H9 (cell line): Measurements from ENCODE around the gene PRSS56. TPM values are rescaled to one million over a fixed set of nuclear protein-coding genes. Genes with fewer than 3 reads are reported as not detected.

Experiments used
- DNase-seq: peaks from one replicate; pipeline ENCODE4 v3.0.0-alpha.2; 2017
- H2AFZ ChIP-seq: one replicate; pipeline ENCODE4 v1.6.1; 2013; ENCODE audit warnings: mild to moderate bottlenecking, low read length, control low read depth, moderate library complexity
- H2AK5ac ChIP-seq: 2 replicates; pipeline ENCODE4 v1.6.1; 2013; ENCODE audit warnings: low read length, control low read depth, mixed read lengths; ENCODE audit not compliant: insufficient read length
- H2BK120ac ChIP-seq: one replicate; pipeline ENCODE4 v1.6.1; 2013; ENCODE audit warnings: low read depth, mild to moderate bottlenecking, low read length, control low read depth, inconsistent platforms; ENCODE audit not compliant: poor library complexity, severe bottlenecking
- H2BK12ac ChIP-seq: 2 replicates; pipeline ENCODE4 v1.6.1; 2013; ENCODE audit warnings: low read length, control low read depth, mixed read lengths, low read depth; ENCODE audit not compliant: insufficient read length
- H2BK15ac ChIP-seq: 2 replicates; pipeline ENCODE4 v1.6.1; 2013; ENCODE audit warnings: low read depth, low read length, control low read depth
- H2BK20ac ChIP-seq: one replicate; pipeline ENCODE4 v1.6.1; 2013; ENCODE audit warnings: low read depth, mild to moderate bottlenecking, low read length, control low read depth, inconsistent platforms; ENCODE audit not compliant: poor library complexity, severe bottlenecking
- H2BK5ac ChIP-seq: 2 replicates; pipeline ENCODE4 v1.6.1; 2013; ENCODE audit warnings: low read length, control low read depth, mixed read lengths; ENCODE audit not compliant: insufficient read length
- H3K14ac ChIP-seq: 2 replicates; pipeline ENCODE4 v1.6.1; 2013; ENCODE audit warnings: low read length, control low read depth; ENCODE audit not compliant: insufficient read depth
- H3K18ac ChIP-seq: 2 replicates; pipeline ENCODE4 v1.6.1; 2013; ENCODE audit warnings: low read depth, mild to moderate bottlenecking, mixed read lengths, low read length, control low read depth; ENCODE audit not compliant: insufficient read length
- H3K23ac ChIP-seq: 2 replicates; pipeline ENCODE4 v1.6.1; 2013; ENCODE audit warnings: low read length, control low read depth, mixed read lengths, low read depth; ENCODE audit not compliant: insufficient read length
- H3K23me2 ChIP-seq: 2 replicates; pipeline ENCODE4 v1.6.1; 2013; ENCODE audit warnings: low read depth, mild to moderate bottlenecking, mixed read lengths, low read length, control low read depth; ENCODE audit not compliant: insufficient read length, poor library complexity, severe bottlenecking
- H3K27ac ChIP-seq: 2 replicates; pipeline ENCODE4 v1.5.1; 2013; ENCODE audit warnings: low read length, control low read depth, mixed read lengths, low read depth; ENCODE audit not compliant: insufficient read length
- H3K27me3 ChIP-seq: 2 replicates; pipeline ENCODE4 v1.6.1; 2013; ENCODE audit warnings: low read length, control low read depth, inconsistent platforms; ENCODE audit not compliant: insufficient read depth
- H3K4ac ChIP-seq: 2 replicates; pipeline ENCODE4 v1.6.1; 2013; ENCODE audit warnings: low read depth, mild to moderate bottlenecking, control low read depth, inconsistent platforms, low read length, moderate library complexity
- H3K4me1 ChIP-seq: 2 replicates; pipeline ENCODE4 v1.6.1; 2013; ENCODE audit warnings: low read length, control low read depth, inconsistent platforms; ENCODE audit not compliant: insufficient read depth
- H3K4me2 ChIP-seq: 2 replicates; pipeline ENCODE4 v1.6.1; 2013; ENCODE audit warnings: low read length, control low read depth, mixed read lengths; ENCODE audit not compliant: insufficient read length, insufficient read depth
- H3K56ac ChIP-seq: 2 replicates; pipeline ENCODE4 v1.6.1; 2013; ENCODE audit warnings: low read depth, mild to moderate bottlenecking, mixed read lengths, low read length, control low read depth; ENCODE audit not compliant: insufficient read length
- H3K79me1 ChIP-seq: 2 replicates; pipeline ENCODE4 v1.6.1; 2013; ENCODE audit warnings: low read depth, mild to moderate bottlenecking, moderate library complexity, low read length, control low read depth, inconsistent platforms; ENCODE audit not compliant: insufficient read depth, poor library complexity, severe bottlenecking
- H3K79me2 ChIP-seq: 2 replicates; pipeline ENCODE4 v1.6.1; 2013; ENCODE audit warnings: low read length, control low read depth, inconsistent platforms; ENCODE audit not compliant: insufficient read depth
- H3K9ac ChIP-seq: 2 replicates; pipeline ENCODE4 v1.6.1; 2013; ENCODE audit warnings: low read length, control low read depth, mixed read lengths; ENCODE audit not compliant: insufficient read length; ENCODE audit errors: extremely low read depth
- H3K9me3 ChIP-seq: one replicate; pipeline ENCODE4 v1.6.1; 2013; ENCODE audit warnings: low read depth, low read length, inconsistent platforms; ENCODE audit not compliant: control insufficient read depth
- H3T11ph ChIP-seq: one replicate; pipeline ENCODE4 v1.6.1; 2013; ENCODE audit warnings: mild to moderate bottlenecking, low read length, control low read depth, inconsistent platforms
- H4K20me1 ChIP-seq: one replicate; pipeline ENCODE4 v1.6.1; 2013; ENCODE audit not compliant: control insufficient read depth, insufficient read length, insufficient read depth
- H4K5ac ChIP-seq: 2 replicates; pipeline ENCODE4 v1.6.1; 2013; ENCODE audit warnings: low read depth, mild to moderate bottlenecking, mixed read lengths, low read length, control low read depth; ENCODE audit not compliant: insufficient read length
- H4K8ac ChIP-seq: replicated peaks from 2 replicates; pipeline ENCODE4 v1.6.1; 2013; ENCODE audit warnings: low read length, control low read depth, mixed read lengths, low read depth; ENCODE audit not compliant: insufficient read length
- H4K91ac ChIP-seq: 2 replicates; pipeline ENCODE4 v1.6.1; 2013; ENCODE audit warnings: low read depth, mild to moderate bottlenecking, moderate library complexity, mixed read lengths, low read length, control low read depth; ENCODE audit not compliant: insufficient read length
- H3K27ac Mint-ChIP-seq, 3 experiments: 2 replicates in 2 of 3; 3 replicates in 1 of 3; pipeline ENCODE4 v1.8.0; 2020 to 2021; ENCODE audit warnings: mixed read lengths in 3 of 3, mild to moderate bottlenecking in 1 of 3, moderate library complexity in 1 of 3
- H3K27me3 Mint-ChIP-seq: 2 replicates; pipeline ENCODE4 v1.8.0; 2021; ENCODE audit warnings: low read depth, mild to moderate bottlenecking, moderate library complexity, mixed read lengths
- H3K36me3 Mint-ChIP-seq, 3 experiments: 2 replicates in 2 of 3; 3 replicates in 1 of 3; pipeline ENCODE4 v1.8.0; 2020 to 2021; ENCODE audit warnings: low read depth in 3 of 3, mixed read lengths in 3 of 3; ENCODE audit not compliant: insufficient read depth in 1 of 3
- H3K4me1 Mint-ChIP-seq, 2 experiments: 2 replicates each; pipeline ENCODE4 v1.8.0; 2020; ENCODE audit warnings: mixed read lengths in 2 of 2
- H3K4me3 Mint-ChIP-seq, 2 experiments: 2 replicates in 1 of 2; 3 replicates in 1 of 2; pipeline ENCODE4 v1.8.0; 2020 to 2021; ENCODE audit warnings: mild to moderate bottlenecking in 2 of 2, mixed read lengths in 2 of 2, moderate library complexity in 1 of 2
- H3K9me3 Mint-ChIP-seq, 2 experiments: 2 replicates in 1 of 2; 3 replicates in 1 of 2; pipeline ENCODE4 v1.8.0; 2020; ENCODE audit warnings: mild to moderate bottlenecking in 2 of 2, mixed read lengths in 2 of 2, moderate library complexity in 1 of 2
- WGBS: extraction: QIAGEN DNeasy Blood & Tissue Kit; methylation state at CpG from one replicate; pipeline ENCODE4 v1.1.7; 2013; ENCODE audit warnings: missing lambda C conversion rate, low lambda C conversion rate, mixed read lengths; ENCODE audit not compliant: insufficient read length; ENCODE audit errors: extremely low coverage; 5-methylcytosine and 5-hydroxymethylcytosine counted together
- total RNA-seq: library from RNA; stranded (reverse); gene quantifications from 2 replicates; pipeline ENCODE4 v1.2.1, GENCODE V29; 2021
- TF ChIP-seq, protein P1 (sequence below): fragments of 200-600 bp; sonication (generic); conservative IDR thresholded peaks from 3 replicates; pipeline ENCODE4 v1.8.0; 2021; ENCODE audit warnings: antibody characterized with exemption, mild to moderate bottlenecking

PRSS56 gene
- total RNA-seq, 1 experiment from 2014 or later: not detected

DNA sequence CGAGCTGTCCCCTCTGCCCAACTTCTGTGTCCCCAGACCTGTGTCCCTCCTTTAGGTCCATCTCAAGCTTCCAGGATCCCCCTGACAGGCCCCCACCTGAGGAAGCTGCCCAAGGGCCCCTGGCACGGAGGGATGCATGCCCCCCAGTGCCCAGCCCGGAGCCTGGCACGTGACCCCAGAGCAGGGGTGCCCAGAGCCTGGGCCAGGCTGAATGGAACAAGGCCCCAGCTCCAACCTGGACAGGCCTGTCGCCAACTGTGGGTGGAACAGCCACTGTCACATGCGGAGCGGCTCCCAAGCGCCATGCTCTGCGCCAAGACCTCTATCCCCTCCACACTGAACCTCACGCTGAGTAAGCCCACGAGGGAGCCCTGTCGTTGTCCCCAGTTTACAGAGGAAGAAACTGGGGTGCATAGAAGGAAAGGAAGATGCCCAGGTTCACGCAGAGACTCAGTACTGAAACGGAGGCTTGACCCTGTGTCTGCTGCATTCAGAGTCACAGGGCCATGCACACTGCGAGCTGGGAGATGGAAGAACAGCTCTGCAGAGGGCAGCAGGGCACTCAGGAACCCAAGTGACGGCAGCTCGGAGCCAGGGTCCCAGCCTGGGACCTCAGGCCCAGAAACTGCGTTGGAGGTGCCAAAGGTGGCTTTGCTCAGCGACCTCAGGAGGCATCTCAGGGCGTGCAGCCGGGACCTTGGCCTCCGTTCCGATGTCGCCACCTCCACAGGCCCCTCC lies 27.1 kb upstream of the PRSS56 start:
- H2BK120ac ChIP-seq: no peak overlapping the region
- H3K9me3 Mint-ChIP-seq: no peaks in the 10 kb centered on the region; a peak in 1 of 5 replicates
- TF ChIP-seq, protein P1, sequence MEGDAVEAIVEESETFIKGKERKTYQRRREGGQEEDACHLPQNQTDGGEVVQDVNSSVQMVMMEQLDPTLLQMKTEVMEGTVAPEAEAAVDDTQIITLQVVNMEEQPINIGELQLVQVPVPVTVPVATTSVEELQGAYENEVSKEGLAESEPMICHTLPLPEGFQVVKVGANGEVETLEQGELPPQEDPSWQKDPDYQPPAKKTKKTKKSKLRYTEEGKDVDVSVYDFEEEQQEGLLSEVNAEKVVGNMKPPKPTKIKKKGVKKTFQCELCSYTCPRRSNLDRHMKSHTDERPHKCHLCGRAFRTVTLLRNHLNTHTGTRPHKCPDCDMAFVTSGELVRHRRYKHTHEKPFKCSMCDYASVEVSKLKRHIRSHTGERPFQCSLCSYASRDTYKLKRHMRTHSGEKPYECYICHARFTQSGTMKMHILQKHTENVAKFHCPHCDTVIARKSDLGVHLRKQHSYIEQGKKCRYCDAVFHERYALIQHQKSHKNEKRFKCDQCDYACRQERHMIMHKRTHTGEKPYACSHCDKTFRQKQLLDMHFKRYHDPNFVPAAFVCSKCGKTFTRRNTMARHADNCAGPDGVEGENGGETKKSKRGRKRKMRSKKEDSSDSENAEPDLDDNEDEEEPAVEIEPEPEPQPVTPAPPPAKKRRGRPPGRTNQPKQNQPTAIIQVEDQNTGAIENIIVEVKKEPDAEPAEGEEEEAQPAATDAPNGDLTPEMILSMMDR: no peak
- H3K4me2 ChIP-seq: no peak overlapping the region
- H2BK15ac ChIP-seq: no peak overlapping the region
- peaks cover 2% of the 10 kb centered on the region; the same call in 1 of the 2 replicates for H3K4me1 ChIP-seq
- no peak for DNase-seq
- H3K79me2 ChIP-seq: no peaks in the 10 kb centered on the region
- H4K5ac ChIP-seq: no peak overlapping the region
- no peak overlapping the region for H2BK12ac ChIP-seq
- H3K23ac ChIP-seq: no peak overlapping the region
- H3K27ac Mint-ChIP-seq: no peak overlapping the region
- H3K9ac ChIP-seq: no peak overlapping the region
- H3K27me3 Mint-ChIP-seq: peaks cover 43% of the 10 kb centered on the region
- no peak overlapping the region for H3K56ac ChIP-seq
- H3K18ac ChIP-seq: no peak overlapping the region
- no CpG with 5 or more reads among the region's 24 CpGs for WGBS
- no peak overlapping the region for H4K8ac ChIP-seq
- H3K36me3 Mint-ChIP-seq: no peaks in the 10 kb centered on the region; a peak in 1 of 7 replicates
- H3K27me3 ChIP-seq: no peaks in the 10 kb centered on the region; the same call in 1 of the 2 replicates
- no peaks in the 10 kb centered on the region for H4K20me1 ChIP-seq
- no peak overlapping the region for H3K4ac ChIP-seq
- H3K4me1 Mint-ChIP-seq: peaks cover 23 to 48% of the 10 kb centered on the region in 2 experiments
- H3T11ph ChIP-seq: no peak overlapping the region
- no peak overlapping the region for H2BK20ac ChIP-seq
- H2AFZ ChIP-seq: no peak overlapping the region
- no peak overlapping the region for H4K91ac ChIP-seq
- H3K4me3 Mint-ChIP-seq: no peak overlapping the region
- H3K79me1 ChIP-seq: no peaks in the 10 kb centered on the region
- H2AK5ac ChIP-seq: no peak overlapping the region
- H3K23me2 ChIP-seq: no peaks in the 10 kb centered on the region
- H3K14ac ChIP-seq: no peak overlapping the region; the same call in 1 of the 2 replicates
- no peak overlapping the region for H2BK5ac ChIP-seq
- no peaks in the 10 kb centered on the region for H3K9me3 ChIP-seq
- H3K27ac ChIP-seq: no peak overlapping the region
